GM19452 (cell line): ENCODE data around the gene SSRP1.
"Not testable (repeated sequence)": the region's sequence is repeated elsewhere in the genome, so short reads cannot be mapped to it uniquely, and the experiment has no call there.

Source experiments
- ATAC-seq: cut with Tn5 transposase; IDR thresholded peaks from one replicate; pipeline ENCODE4 v1.9.1; 2021; ENCODE audit not compliant: unreplicated experiment

The SSRP1 gene

DNA sequence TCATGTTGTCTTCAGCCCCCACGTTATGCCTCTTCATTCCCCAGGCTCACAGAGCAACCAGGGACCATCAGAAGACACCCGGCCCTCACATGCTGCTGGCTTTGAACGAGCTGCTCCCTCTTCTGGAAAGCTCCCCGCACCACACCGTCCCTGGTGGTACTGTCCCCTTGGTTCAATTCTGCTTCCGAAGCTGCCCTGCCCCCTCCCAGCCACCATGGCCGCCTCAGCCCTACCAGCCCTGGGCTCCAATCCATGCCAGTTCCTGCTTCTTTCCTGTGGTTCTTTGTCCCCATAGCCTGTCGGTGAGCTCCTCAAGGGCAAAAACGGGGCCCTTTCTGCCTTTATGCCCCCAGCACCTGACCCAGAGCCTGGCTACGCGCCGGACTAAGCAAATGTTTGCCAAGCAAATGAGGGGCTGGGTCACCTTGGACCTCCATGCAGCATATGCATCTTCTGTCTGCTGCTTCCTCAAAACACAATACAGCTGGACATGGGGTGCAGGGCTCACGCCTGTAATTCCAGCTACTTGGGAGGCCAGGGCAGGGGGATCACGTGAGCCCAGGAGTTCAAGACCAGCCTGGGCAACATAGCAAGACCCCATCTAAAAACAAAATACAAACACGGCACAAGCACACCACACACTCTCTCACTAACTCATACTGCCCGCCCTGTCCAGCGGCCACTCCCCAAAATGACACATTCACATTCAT lies 32.3 kb downstream of the SSRP1 start:
- no peak for ATAC-seq

DNA sequence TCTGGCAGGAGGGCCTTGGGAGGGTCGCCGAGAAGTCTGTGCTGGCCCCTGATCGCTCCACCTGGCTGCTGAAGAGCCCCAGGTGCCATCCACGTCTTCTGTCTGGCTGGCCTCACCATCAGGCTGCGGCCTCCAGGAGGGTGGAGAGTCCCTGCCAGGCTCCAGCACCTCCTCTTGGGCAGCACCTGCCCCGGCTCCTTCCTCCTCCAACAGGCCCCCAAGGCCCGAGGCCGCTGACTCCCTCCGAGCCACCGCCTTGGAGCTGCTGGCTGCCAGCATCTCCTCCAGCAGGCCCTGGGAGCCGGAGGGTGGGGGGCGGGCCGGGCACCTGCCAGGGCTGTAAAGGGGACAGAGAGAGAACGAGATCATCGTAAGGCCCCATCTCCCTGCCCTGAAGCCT lies 33.2 kb downstream of the SSRP1 start:
- no peak for ATAC-seq

DNA sequence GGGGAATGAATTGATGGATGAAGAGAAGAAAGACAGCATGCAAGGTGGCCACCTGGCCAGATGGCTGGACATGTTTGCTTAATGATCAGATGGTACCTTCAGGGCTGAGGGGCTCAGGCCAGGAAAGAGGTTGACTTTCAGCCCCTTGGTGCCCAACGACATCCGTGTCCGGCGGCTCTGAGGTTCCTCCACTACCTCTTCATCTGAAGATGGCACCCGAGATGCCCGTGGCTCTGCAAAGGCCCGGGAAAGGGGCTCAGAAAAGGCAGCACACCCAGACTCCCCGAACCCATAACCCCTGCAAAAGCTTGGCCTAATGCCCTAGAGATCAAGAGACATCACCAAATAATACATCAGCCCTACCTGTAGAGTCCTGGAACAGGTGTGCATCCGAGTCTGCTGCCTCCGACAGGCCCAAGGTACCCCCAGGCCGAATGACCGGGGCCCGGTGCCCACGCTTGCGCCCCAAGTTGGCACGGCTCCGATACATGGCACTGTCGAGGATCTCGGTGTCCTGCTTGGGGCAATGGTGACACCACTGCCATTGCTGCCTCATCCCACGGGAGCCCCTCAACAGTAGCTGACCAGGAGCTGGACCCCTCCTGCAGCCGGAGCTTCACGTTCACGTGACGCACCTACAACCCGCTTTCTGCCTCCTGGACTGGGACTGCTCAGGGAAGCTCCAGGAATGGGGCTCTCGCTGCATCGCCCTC lies 33.8 kb downstream of the SSRP1 start:
- ATAC-seq: no peak

DNA sequence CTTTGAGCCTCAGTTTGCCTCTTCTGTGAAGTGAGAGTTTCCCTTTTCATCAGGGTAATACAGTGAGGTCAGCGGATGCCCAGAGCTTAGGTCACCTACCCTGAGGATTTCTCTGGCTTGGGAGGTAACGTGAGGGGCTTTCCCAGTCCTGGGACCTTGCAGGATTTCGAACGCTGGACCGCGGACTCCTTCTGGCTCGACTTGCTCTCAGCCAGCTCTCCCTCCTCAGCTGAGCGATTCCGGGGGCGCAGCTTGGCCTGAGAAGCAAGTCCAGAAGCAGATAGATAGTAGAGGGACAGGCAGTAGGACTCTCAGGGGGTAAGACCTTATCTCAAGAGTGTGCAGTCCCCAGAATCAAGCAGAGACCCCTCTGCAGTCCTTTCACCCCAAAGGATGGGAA lies 34.9 kb downstream of the SSRP1 start:
- no peak for ATAC-seq

DNA sequence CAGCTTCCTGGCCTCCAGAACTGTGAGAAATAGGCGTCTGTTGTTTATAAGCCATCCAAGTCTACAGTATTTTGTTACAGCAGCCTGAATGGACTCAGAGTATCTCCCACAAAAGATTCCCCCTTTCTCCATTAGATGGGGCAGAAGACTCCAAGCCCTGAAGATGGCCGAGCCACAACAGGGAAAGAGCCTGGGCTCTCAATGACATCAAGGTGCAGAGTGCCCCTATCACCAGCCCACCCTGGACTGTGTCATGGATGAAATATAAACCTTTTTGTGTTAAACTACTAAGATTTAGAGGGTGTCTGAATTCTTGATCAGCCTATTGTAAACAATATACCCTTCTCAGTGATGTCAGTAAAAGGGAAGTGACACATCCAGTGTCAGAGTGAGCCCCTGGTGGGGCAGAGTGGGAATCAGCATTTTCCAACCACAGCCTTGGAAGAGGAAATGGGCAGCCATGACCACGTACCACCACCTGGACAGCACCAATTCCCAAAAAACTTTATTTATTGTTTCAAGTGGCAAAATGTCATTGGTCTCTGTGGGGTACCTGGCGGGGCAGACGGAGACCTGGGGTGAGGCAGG lies 36.4 kb downstream of the SSRP1 start:
- ATAC-seq: no peak

DNA sequence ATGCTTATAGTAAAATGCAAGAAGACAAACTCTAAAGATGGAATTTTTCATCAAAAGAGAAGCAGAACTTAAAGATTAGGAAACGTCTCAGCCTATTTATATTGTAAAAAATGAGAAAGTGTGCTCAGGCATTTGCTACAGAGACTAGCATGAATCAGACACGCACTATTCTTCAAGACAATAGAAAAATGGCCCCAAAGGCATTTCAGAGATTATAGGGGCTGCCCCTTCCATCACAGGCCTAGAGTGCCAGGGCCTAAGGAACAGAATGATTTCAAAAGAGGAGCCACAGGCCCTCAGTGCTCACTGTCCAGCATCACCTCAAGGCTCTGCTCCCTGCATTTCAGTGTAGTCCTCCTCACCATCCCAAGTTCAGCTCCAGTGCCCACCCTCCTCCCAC lies 38.5 kb downstream of the SSRP1 start:
- ATAC-seq: no peak

DNA sequence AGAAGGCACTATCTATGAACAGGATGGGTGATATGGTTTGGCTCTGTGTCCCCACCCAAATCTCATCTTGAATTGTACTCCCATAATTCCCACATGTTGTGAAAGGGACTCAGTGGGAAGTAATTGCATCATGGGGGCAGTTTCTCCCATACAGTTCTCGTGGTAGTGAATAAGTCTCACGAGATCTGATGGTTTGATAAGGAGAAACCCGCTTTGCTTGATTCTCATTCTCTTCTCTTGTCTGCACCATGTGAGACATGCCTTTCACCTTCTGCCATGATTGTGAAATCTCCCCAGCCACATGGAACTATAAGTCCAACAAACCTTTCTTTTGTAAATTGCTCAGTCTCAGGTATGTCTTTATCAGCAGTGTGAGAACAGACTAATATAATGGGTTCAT lies 39.5 kb downstream of the SSRP1 start:
- not testable (repeated sequence) for ATAC-seq

DNA sequence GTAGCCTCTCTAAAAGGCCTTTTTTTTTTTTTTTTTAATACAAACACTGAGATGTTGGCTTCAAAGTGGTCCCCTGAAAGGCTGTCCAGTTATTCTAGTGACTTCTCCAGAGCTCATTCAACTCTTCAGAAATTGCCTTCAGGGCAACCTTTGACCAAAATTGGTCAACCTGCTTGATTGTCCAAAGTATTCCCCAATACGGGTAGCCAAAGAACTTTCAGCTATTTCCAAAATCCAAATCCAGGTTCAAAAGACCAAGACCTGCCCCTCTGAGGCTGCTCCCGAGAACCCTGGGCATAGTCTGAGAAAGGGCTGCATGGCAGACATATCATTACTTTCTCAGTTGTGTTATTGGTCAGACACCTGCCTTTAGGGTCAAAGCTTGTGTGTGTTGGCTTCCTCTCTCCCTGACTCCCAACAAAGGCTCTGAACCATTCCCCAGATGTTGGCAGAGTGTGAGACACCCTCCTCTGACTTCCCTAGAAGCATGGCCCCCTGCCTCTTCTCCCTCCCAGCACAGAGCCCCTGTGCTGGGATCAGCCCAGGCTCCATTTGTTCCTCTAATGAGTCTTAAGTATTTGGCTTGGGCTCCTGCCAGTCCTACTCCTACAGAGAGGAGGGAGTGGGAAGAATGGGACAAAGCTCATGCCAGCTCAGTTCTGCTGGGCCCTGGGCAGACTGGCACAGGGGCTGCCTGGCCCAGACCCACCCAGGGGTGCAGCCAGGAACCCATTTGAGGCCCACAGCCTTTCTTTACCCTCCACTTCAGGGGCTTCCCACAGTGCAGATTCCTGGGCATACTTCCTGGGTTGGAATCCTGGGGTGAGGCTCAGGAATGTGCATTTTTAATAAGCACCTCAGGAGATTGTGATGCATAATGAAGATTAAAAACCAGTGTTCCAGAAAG lies 41.2 kb downstream of the SSRP1 start:
- ATAC-seq: no peak

DNA sequence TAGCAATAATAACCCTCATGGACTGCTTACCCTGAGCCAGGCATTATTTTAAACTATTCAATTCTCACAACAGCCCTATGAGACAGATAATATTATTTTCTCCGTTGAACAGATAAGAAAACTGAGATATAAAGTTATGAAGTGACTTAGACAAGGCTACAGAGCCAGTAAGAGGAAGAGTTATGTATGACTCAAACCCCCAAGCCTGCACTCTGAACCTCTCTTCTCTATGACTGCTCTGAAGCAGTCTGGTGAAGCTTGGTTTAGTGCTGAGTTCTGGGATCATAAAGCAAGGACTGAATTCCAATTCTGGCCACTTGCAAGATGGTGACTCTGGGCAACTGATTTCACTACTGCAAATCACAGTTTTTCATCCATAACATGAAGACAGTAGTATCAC lies 45.4 kb downstream of the SSRP1 start:
- ATAC-seq: no peak

DNA sequence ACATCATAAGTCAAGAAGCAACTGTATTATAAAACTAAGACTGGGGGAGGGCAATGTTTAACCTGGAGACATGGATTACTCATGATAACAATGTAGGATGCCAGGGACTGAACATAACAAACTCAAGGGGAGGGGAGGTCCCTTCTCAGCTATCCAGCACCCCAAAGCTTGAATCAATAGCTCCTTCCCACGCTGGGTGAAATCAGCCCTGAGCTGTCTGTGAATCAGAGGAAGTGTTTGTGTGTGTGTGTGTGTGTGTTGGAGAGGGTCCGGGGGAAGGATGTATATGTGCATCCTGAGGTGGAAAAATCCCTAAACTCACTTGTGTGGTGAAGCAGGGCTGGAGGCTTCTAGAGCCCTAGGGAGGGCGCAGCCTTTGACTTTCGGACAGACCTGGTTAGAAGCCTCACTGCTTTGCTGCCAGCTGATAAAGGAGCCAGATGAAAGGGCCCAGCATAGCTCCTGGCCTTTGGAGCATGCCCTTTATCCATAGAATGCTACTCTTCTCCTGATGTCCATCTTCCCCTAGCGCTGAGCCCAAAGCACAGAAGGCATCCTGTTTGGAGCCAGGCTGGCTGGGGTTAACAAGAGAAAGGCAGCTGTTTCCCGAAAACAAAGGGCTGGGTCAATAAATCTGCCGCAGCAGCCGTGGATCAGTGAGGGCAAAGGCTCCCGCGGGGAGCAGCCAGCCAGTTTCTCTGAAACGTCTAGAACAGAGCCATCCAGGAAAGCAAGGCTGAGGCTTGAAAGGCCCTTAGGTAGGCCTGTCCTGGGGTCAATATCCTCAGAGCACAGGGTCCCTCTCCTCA lies 46.7 kb downstream of the SSRP1 start:
- ATAC-seq: no peak

DNA sequence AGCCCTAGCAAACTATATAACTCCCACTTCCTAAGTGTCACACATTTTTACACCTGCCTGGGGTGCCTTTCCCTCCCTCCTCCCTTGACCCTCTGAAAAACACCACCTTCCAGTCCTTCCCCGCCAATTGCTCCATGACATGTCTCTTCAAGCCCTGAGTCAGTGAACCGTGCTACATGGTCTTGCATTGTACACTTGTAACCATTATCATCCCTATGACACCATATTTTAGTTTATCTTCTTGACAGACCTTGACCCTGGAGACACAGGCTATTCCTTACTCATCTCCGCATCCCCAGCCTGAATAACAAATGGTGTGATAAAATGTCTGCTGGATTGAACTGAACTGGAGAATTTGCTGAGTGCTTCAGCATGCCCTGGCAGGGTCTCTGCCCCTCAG lies 47.8 kb downstream of the SSRP1 start:
- no peak for ATAC-seq

DNA sequence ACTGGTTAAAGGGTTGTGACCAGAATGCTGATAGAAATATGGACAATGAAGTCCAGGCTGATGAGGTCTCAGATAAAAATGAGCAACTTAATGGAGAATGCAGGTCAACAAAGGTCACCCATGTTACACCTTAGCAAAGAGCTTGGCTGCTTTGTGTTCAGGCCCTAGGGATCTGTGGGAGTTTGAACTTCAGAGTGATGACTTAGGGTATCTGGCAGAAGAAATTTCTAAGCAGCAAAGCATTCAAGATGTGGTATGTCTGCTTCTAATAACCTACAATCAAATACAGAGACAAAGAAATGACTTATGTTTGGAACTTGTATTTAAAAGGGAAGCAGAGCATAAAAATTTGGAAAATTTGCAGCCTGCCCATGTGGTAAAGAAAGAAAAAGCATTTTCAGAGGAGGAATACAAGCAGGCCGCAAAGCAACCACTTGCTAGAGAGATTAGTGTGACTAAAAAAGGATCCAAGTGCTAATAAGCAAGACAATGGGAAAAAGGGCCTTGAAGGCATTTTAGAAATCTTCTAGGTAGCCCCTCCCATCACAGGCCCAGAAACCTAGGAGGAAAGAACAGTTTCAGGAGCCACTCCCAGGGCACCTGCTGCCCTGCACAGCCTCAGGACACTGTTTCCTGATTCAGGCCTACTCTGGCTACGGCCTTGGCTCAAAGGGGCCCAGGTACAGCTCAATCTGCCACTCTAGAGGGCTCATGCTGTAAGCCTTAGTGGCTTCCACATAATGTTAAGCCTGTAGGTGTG lies 52.3 kb downstream of the SSRP1 start:
- no peak for ATAC-seq

DNA sequence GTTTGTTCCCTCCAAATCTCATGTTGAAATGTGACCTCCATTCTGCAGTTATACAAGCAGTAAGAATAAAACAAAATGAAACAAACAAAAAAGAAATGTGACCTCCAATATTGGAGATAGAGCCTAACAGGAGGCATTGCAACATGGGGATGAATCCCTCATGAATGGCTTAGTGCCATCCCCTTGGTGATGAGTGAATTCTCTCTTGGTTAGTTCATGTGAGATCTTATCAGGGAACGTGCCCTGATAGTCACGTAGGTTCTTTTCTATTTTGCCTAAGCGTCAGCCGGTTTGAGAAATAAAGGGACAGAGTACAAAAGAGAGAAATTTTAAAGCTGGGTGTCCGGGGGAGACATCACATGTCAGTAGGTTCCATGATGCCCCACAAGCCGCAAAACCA lies 54.1 kb downstream of the SSRP1 start:
- ATAC-seq: not testable (repeated sequence)

DNA sequence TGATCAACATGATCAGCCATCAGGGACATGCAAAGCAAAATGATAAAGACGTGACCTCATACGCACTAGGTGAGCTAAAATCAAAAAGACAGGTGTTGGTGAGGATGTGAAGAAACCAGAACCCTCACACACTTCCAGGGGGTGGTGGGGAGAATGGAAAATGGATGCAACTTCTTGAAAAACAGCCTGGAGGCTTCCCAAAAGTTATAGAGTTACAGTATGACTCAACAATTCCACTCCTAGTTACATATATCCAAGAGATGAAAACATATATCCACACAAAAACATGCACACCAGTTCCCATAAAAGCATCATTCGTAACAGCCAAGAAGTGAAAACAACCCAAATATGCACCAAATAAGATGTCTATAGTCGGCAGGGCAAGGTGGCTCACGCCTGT lies 56.6 kb downstream of the SSRP1 start:
- ATAC-seq: no peak

DNA sequence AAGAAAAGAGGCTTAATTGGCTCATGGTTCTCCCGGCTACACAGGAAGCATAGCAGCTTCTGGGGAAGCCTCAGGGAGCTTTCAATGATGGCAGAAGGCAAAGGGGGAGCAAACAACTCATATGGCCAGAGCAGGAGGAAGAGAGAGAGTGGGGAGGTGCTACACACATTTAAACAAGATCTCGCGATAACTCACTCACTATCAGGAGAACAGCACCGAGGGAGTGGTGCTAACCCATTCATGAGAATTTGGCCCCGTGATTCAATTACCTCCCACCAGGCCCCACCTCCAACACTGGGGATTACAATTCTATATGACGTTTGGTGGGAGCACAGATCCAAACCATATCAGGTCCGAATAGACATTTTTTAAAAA lies 57.0 kb downstream of the SSRP1 start:
- ATAC-seq: no peak

DNA sequence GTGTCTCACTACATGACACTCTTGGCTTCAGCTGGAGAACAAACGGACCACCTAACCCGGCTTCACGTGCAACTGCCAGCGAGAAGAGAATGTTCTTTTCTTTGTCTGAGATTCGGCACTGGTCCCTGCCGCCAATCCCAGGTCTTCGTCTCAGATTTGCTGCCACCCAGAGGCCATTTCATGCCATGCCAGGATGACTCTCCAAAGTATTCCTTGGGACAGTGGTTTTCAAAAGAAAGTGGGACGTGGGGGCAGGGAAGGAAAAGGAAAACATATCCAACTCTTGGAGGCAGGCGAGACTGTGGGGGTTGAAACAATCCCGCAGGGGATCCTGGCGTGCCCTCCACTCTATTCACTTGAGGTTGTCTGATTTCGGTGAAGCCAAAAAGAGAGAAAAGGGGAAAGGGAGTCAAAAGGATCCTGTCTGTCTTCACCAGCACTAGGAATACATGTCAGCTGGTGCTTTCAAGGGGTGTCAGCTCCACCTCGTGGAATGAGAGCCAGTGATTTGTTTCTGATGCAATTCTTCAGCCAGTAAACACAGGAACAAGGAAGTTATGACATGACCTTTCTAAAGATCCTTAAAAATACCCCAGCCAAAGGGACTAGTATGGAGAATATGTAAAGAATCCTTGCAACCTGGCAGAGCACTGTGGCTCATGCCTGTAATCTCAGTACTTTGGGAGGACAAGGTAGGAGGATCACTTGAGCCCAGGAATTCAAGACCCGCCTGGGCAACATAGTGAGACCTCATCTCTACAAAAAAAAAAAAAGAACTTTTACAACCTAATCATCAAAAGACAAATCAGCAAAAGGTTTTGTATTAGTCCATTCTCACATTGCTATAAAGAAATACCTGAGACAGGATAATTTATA lies 57.6 kb downstream of the SSRP1 start:
- ATAC-seq: peak; percentile 84

DNA sequence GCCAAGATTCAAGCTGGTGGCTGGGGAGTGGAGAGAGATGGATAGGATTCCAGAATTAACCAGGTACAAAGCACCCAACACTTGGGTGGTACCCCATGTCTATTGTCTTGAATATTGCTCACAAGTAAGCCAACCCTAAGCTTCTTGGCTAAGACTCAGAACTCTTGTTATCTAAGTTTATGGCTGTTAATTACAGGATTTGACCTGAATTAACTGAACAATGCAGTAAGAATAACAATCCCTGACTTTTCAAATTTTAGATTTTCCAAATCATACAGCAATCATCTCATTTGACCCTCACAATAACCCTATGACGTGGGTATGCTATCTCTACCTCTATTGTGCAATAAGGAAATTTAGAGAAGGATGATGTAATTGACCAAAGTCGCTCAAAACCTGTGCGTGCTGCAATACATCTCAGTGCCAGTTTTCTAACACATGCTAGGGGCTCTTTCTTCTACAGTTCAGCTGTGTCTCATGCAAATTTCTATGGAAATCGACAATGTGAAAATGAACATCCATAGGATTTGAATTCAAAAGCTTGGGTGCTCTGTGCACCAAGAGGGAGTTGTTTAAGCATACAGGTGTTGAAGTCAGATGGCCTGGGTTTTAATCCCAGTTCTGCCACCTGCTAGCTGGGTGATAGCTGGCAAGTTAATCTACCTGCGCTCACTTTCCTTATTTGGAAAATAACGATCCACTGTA lies 58.6 kb downstream of the SSRP1 start:
- ATAC-seq: no peak
